NCI-H748 treated with DMSO at 0.1 percent for 48 hours (cell line): ENCODE results near the gene SLC6A2.

ENCODE experiments used
- DNase-seq: peaks from one replicate; lab custom pipeline; 2025; lab: John Stamatoyannopoulos, UW

The SLC6A2 gene

DNA sequence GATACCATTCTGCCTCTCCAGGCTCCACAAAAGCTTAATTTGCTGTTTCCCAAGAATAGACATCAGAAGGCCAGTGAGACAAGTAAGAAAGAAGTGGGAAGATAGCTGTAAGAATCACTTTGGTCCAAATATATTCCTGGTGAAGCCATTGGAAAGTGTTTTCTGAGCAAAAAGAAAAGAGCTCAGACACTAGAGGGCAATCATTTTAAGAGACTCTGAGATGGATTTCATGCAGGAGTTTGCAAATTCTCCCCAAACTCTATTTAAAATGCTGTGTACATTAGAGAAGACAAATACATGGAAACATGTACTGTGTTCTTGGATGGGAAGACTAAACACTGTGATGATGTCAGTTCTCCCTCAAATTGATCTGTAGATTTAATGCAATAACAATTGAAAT is 8.0 kb upstream of the SLC6A2 start:
- DNase-seq: no peak

DNA sequence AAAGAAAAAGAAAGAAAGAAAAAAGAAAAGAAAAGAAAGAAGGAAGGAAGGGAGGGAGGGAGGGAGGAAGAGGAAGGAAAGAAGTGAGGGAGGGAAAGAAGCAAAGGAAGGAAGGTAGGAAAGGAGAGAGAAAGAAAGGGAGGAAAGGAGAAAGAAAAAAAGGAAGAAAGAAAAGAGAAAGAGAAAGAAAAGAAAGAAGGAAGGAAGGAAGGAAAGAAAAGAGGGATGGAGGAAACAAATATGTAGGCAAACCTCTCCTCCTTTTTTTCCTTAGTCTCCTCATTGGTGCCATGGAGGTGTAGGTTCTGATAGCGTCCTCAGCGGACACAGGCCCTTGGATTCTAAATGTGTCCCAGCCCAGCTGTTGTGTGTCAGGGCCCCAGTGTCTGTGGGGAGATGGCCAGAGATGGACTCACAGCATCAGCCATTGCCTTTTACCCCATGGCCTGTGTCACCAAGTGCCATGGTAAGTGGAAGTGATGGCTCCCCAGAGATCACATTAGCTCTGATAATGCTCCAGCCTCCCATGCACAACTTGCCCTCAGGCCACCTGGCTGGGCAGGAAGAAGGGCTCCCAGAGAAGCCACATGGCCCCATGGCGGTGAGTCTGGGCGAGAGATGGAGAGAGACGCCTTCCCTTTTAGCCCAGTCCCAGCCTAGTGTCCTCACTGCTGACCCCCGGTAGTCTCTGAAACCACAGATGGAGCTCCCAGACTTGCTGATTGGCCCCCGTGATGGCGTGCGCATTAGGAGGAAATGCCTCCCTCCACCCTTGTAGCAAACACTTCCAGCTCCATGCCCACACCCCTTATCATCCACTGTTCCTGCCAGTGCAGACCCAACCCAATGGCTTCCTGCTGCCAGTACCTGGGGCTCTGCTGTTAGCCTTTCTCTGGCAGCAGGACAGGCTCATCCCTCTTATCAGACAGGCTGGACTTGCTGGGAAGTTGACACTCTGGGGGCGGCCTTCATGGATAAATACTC is 3.7 kb upstream of the SLC6A2 start:
- no peak for DNase-seq

DNA sequence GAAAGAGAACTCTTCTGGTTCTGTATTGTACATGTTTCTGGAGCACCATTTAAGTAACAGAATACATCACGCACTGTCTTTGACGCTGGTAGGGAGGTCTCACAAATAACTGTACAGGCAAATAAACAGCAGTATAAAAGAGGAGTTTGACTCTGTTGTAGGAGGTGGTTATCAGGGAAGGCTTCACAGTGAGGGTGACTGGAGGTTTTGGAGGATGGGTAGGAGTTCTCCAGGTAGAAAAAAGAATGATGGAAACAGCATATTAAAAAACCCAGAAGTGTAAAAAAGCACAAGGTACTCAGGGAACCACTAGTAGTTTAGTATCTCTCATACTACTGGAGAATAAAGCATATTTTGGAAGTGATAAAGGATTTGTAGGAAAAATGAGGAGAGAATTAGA is 2.7 kb upstream of the SLC6A2 start:
- no peak for DNase-seq

DNA sequence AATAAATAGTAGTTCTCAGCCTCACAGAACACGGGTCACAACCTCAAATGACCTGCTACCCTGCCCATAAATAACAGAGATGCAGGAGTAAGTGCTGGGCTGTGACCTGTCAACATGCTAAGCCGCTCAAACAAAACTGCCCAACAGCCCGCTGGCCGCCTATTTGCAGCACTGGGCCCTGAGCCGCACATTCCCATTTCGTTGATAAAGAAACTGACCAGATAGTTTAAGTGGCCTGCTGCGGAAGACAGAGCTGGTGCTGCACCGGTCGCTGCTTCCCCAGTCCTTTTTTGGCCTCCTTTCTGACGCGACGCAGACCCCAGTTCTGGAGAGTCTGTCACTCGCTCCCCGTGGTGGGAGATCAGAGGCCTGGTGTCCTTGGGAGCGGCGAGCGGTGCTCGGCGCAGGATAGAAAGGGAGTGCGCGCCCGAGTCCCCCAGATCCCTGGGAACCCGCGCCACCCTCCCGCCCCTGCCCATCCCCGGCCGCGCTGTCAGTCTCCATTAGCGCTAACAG is 349 bp upstream of the SLC6A2 start:
- DNase-seq: no peak

DNA sequence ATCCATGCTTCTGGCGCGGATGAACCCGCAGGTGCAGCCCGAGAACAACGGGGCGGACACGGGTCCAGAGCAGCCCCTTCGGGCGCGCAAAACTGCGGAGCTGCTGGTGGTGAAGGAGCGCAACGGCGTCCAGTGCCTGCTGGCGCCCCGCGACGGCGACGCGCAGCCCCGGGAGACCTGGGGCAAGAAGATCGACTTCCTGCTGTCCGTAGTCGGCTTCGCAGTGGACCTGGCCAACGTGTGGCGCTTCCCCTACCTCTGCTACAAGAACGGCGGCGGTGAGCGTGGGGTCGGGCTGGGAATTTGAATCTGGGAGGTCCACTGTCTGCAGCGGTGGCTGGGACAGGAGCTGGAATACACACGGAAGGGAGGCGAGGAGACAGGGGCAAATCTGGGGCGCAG is 904 bp downstream of the SLC6A2 start:
- no peak for DNase-seq

DNA sequence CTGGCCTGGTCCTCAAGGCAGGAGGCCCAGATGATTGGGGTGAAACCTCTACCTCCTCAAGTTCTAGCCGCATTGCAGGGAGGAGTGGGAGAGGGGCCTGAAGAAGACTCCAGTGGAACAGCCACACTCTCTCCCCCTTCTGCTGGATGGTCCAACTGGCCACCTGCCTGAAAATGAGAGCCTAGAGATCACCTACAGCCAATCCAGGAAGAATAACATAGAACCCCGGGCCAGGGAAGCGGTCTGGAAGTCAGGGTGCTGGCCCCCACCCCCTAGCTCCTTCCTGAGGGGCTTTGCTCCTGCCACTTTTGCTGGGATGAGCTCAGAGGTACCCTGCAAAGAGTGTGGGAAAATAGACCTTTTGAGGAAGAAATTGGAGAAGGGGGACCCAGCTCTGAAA is 1.8 kb downstream of the SLC6A2 start:
- DNase-seq: no peak

DNA sequence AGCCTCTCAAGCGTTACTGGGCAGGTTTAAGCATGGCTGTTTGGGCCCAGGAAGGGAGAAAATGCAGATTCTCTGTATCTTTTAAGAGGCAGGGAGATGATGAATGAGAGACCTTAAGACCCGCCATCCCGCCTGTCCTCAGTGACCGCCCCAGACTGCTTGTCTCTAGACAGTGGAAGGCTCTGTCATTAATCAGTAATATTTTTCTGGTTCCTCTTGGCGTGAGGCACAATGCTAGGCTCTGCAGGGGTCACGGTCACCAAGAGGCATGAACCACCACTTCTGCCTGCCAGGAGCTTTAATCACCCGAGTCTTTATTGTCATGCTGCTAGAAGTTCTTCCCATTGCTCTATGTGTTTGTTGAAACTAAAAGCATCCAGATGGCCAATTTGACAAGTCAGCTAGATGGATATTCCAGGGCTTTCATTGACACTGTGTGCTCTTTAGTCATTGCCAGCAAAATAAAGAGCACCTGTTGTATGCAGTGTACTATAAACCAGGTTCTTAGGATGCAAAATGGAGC is 3.2 kb downstream of the SLC6A2 start:
- no peak for DNase-seq

DNA sequence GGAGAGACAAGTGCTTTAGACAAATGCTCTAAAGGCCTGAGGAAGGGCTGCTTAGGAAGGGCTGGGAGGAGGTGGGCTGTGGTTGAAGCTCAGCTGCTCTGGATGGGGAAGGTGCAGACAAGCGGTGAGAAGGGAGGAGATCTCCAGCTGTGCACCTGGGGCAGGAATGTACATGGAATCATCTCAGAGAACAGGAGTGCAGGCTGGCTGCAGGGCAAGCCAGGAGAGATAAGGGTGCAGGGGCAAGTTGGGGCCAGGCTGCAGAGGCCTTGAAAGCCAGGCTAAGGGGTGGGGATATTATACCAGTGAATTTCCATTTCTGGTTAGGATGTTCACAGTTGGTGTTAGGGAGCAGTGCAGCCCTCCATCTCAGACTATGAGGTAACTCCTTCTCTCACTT is 4.2 kb downstream of the SLC6A2 start:
- DNase-seq: no peak

DNA sequence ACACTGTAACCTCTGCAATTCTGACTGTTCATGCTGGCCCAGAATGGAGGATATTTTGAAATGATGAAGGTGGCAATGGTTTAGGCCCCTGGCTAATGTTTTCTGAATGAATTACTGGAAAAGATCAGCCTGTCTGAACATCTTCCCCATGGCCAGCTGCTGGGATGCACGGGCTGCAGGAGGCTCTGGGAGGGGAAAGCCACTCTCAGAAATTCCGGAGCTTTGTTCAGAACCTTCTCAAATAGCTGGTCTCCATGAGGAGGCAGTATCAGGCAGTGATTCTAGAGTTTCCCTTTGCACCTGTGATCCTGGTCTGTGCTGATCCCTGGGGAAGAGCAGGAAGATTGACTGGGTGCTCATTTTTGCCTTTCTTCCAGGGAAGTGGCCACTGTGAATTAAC is 5.0 kb downstream of the SLC6A2 start:
- DNase-seq: no peak

DNA sequence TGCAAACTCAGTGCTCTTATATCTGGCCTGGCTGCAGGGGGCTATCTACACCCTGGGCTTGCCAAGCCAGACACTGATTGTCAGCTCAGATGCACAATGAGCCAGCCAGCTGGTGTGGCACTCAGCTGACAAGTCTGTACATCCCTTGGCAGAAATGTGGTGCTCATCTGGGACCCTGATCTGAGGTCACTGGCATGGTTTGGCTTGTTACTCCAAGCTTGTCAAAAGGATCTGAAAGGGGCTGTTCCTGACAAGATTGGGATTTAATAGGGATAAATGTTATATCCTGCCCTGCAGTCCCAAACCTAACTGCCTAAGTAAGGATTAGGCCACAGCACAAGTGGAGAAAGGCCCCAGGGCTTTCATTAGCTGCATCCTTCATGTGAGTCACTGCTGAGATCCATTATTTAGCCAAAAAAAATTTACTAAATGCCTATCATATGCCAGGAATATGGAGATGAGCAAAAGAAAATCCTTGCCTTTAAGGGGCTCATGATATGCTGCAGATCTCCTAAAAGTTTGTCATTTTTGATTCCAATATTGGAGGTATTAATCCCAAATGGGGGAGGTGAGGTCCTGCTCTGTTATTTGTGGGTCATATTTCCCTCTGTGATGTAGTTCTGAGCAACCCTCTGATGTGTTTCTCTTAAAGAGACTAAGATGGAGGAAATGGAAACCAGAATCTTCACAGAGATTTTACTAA is 6.3 kb downstream of the SLC6A2 start:
- DNase-seq: no peak

DNA sequence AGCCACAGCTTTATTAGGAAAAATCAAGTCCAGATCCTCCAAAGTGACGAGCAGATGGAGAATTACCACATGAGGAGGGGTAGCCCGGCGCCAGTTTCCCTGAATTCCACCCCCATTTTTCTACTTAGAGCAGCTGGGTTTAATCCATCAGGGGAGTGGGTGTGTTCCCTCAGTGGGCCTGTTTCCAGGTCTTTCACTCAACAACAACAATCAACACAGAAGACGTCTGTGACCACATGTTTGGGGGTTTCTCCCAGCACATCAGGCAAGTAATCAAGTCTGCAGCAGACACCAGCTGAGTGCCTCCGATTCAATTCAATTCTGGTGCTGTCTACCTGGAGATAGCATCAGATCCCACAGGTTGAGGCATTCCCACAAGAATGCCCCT is 6.8 kb downstream of the SLC6A2 start:
- no peak for DNase-seq

DNA sequence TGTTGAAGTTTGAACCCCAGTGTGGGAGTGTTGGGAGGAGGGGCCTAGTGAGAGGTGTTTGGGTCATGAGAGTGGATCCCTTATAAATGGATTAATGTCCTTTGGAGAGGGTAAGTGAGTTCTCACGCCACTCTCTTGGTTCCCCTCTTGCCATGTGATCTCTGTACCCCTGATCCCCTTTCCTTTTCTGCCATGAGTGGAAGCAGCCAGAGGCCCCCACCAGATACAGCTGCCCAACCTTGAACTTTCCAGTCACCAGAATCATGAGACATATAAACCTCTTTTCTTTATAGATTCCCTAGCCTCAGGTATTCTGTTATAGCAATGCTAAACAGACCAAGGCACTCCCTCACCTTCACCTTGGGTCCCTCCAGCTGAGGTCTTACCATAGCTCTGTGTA is 7.4 kb downstream of the SLC6A2 start:
- DNase-seq: no peak

DNA sequence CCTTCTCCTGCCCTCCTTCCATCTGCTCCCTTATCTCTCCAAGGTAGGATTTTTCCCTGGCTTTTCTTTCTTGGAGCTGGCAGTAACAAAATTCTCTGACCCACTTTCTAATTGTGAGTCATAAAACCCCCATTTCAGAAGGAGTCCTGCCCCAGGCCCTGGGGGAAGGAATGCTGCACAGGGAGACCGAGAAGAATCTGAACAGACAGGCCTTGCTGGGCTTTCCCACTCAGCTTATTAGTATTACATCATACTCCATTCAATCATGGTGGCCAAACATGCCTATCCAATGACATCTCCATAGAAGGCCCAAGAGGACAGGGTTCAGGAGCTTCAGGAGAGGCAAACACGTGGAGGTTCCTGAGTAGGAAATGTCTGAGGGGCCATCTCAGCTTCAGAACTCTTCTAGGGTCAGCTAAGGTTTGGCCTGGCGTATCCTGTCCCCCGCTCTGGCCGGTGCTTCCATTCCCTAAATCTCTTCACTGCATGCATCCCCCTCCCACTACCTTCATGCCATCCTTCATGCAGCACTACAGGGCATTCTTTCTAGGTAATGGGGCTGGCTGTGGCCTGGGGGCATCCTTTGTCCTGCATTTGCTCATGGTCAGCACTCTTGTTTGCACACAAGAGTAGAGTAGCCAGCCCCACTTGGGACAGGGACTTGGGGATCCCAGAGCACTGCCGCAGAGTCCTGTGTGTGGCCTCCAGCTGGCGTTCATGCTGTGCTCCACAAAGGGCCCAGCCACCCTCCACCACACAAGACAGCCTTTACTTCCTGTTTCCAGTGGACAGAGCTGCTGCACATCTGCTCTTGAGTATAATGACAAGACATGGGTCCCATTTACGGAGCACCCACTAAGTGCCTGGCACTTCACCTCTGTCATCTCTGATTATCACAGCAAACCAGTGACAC is 8.2 kb downstream of the SLC6A2 start:
- no peak for DNase-seq

DNA sequence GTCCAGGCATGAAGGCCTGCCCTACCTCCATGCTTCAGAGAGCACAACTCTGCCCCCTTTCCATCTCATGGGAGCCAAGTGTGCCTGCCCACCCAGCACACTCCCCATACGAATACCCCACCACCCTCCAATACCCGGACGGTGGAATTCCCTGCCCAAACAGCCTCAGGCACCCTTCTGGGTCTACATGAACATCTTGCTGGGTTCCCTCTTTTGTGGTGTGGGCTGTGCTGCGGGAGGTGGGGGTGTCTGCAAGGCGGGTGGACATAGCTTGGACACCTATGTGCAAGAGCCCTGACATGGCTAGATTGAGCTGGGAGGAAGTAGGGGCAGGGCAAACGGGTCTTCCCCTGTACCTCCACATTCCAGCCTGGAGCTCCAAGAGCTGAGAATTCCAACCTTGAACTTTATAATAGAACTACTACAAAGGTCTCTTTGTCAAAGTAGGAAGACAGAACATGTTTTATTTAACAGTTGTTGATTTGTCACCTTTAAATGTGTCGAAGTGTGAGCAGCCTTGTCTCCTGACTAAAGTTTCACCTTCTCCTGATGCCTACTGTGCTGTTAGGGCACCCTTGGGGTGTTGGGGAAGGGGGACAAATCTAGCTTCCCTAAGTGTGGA is 9.1 kb downstream of the SLC6A2 start:
- DNase-seq: no peak

DNA sequence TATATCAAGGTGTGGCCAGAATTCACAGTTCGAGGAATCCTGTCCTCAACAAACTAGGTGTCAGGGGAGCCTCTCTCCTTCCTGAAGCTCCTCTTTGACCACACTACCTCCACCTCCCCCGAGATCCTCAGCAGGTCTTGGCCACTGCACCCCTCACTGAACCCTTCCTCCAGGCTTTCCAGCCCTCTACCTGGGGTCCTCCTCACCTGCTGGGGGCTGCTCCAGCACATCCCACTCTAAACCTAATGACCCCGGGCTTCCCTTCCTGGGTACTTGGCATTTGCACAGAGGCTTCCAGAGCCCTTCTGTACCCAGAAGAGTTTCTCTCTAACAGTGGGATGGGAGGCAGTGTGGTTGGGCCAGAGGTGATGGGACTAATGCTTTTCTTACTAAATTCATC is 9.7 kb downstream of the SLC6A2 start:
- no peak for DNase-seq

DNA sequence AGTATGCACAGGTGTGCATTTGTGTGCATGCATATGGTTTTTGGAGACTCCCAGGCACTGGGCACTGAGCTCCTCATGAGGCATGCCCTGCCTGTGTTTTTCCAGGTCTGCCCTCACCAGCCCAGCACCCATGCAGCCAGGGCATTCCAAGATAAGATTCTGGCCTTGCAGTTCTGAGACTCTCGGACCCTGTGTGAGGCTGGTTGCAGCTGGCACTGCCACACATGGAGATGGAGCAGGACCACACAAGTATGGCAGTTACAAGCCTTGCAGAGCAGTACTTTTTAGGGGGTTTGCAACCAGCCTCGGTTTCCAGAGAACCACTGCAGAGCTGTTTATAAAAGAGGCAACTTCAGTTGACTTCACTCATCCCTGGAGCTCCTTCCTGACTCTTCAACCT is 10.2 kb downstream of the SLC6A2 start:
- DNase-seq: no peak

DNA sequence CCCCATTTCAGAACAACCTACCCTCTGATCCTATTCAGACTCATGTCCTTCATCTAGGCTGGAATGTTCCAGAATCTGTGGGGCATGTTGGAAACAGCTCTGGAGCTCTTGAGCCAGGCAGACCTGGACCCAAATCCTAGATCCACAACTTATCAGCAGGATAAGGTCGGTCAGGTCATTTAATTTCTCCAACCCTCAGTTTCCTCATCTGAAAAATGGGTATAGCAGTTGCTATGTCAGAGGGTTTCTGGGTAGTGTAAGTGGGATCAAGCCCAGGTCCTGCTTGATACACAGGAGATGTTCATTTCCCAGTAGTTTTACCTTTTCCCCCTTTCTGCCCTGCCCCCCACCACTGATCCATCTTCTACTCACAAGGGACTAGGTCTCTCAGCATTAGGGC is 12.0 kb downstream of the SLC6A2 start:
- DNase-seq: no peak

DNA sequence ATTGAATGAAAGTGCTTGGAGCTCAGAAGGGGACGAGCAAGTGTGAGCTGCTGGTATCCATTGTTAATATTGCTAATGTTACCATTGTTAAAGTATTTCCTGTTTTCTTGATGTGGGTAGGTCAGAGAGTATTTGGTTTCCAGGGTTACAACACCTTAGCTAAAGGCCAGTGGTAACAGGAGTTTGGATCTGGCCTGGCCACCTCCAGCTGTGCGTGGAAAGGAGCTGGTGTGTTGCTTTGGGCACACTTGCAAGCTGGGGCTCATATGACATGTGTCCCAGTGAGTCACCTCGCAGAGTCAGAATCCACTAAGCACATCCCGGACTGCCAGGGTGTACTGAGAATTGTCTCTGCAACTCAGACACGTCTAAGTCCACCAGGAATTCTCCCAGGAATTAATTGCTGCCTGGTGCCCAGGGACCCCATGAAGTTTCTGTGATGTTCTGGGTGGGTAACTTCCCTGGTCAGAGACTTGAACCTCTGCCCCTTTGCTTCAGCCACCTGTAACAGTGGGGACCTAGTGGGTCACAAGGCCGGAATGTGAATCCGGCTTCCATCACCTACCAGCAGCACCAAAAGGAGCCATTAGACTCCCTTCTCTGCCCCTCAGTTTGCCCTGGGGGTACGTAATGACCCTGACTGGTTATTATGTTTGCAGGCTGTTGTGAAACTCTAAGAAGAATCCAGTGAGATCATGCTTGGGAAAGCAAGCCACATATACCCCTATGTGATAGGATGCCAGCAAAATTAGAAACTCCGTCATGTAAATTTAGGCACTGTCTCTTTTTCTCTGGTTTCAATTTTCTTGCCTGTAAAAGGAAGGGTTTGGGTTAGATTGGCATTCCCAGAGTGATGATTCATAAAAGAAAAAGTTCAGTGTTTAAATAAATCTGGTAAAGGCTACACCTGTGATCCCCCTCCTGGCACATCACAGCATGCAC is 12.8 kb downstream of the SLC6A2 start:
- DNase-seq: no peak

DNA sequence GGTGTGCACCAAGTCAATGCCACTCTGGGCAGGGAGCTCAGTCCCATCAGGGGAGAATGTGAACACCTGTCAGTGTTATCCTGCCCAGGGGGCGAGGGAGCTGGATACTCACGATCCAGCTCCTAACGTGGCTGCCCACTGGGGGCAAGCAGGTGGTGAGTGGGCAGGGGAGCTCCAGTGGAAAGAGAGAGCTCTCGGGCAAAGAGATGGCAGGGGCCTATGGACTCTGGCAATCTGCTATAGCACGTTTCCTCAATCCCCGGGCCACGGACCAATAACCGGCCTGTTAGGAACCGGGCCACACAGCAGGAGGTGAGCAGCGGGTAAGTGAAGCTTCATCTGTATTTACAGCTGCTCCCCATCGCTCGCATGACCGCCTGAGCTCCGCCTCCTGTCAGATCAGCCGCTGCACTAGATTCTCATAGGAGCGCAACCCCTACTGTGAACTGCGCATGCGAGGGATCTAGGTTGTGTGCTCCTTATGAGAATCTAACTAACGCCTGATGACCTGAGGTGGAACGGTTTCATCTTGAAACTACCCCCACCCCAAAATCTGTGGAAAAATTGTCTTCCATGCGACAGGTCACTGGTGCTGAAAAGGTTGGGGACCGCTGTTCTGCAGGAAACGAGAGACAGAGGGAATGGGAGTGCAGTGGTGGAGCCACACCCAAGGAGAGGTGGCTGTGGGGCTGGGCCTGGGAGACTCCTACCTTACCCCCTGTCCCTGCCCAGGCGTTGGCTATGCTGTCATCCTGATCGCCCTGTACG is 15.6 kb downstream of the SLC6A2 start:
- no peak for DNase-seq

DNA sequence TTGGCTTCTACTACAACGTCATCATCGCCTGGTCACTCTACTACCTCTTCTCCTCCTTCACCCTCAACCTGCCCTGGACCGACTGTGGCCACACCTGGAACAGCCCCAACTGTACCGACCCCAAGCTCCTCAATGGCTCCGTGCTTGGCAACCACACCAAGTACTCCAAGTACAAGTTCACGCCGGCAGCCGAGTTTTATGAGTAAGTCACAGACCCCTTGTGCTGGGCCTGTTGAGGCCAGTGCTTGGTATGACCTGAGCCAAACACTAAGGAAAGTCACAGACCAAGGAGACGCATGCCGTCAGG is 16.1 kb downstream of the SLC6A2 start:
- DNase-seq: no peak
